Activated naive CD4-positive, alpha-beta T cell treated with Interleukin-2 at 50 U/mL for 16 hours (primary cell): ENCODE data around the gene CHD5.

Source experiments
- DNase-seq: peaks from one replicate; pipeline ENCODE4 v3.0.0-alpha.2; 2020

The CHD5 gene

GRCh38 chr1:6096243-6097116, 83.6 kb downstream of the CHD5 start:
- DNase-seq, result no peak

GRCh38 chr1:6095511-6096242, 84.4 kb downstream of the CHD5 start:
- DNase-seq, result no peak

GRCh38 chr1:6094801-6095505, 85.2 kb downstream of the CHD5 start:
- no peak for DNase-seq

- no peak for DNase-seq
These were observed 85.9 kb downstream of the CHD5 start for GRCh38 chr1:6094246-6094645.

- no peak for DNase-seq
These were observed 86.5 kb downstream of the CHD5 start for GRCh38 chr1:6093611-6094010.

- no peak for DNase-seq
These were observed 87.0 kb downstream of the CHD5 start for GRCh38 chr1:6093071-6093470.

- DNase-seq, result no peak
These were observed 87.9 kb downstream of the CHD5 start for GRCh38 chr1:6092211-6092610.

GRCh38 chr1:6091823-6092109, 88.4 kb downstream of the CHD5 start:
- no peak for DNase-seq

GRCh38 chr1:6090996-6091822, 88.9 kb downstream of the CHD5 start:
- no peak for DNase-seq

GRCh38 chr1:6090288-6090687, 89.8 kb downstream of the CHD5 start:
- DNase-seq, result no peak

- DNase-seq, result no peak
These were observed 91.2 kb downstream of the CHD5 start for GRCh38 chr1:6088956-6089355.

- DNase-seq, result no peak
These were observed 92.2 kb downstream of the CHD5 start for GRCh38 chr1:6087958-6088357.

GRCh38 chr1:6087377-6087772, 92.7 kb downstream of the CHD5 start:
- no peak for DNase-seq

GRCh38 chr1:6086762-6087376, 93.3 kb downstream of the CHD5 start:
- no peak for DNase-seq

GRCh38 chr1:6086358-6086757, 93.8 kb downstream of the CHD5 start:
- DNase-seq, result no peak

- no peak for DNase-seq
These were observed 94.5 kb downstream of the CHD5 start for GRCh38 chr1:6085666-6086065.

GRCh38 chr1:6084781-6085495, 95.2 kb downstream of the CHD5 start:
- DNase-seq, result no peak

GRCh38 chr1:6083801-6084446, 96.2 kb downstream of the CHD5 start:
- DNase-seq, result no peak

- DNase-seq, result no peak
These were observed 96.7 kb downstream of the CHD5 start for GRCh38 chr1:6083385-6083784.

GRCh38 chr1:6082430-6082971, 97.6 kb downstream of the CHD5 start:
- DNase-seq, result no peak

GRCh38 chr1:6081901-6082300, 98.2 kb downstream of the CHD5 start:
- no peak for DNase-seq
